HG02571 (cell line): ENCODE measurements around the gene ZNF536.

Experiments
- ATAC-seq: cut with Tn5 transposase; IDR thresholded peaks from one replicate; pipeline ENCODE4 v1.9.1; 2021; ENCODE audit warnings: mild to moderate bottlenecking, moderate library complexity; ENCODE audit not compliant: unreplicated experiment

The ZNF536 gene

DNA sequence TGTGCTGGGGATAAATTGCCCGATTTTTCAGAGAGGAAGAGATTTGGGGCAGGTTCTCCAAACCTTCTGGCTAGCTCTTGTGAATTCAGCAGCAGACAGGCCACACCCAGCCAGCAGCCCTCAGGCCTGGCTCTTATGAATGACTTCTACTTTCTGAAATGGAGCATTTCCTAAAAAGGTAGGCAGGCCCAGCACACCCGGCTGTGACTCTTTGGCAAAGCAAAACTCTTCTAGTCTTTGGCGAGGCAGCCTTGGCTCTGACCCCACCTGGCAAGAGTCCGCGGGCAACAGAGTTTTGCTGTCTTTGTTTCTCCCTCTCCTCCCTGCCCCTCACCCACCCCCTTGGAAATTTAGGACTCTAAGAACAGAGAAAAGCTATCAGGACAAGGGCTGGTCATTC, 221.2 kb downstream of the ZNF536 start:
- no peak for ATAC-seq

DNA sequence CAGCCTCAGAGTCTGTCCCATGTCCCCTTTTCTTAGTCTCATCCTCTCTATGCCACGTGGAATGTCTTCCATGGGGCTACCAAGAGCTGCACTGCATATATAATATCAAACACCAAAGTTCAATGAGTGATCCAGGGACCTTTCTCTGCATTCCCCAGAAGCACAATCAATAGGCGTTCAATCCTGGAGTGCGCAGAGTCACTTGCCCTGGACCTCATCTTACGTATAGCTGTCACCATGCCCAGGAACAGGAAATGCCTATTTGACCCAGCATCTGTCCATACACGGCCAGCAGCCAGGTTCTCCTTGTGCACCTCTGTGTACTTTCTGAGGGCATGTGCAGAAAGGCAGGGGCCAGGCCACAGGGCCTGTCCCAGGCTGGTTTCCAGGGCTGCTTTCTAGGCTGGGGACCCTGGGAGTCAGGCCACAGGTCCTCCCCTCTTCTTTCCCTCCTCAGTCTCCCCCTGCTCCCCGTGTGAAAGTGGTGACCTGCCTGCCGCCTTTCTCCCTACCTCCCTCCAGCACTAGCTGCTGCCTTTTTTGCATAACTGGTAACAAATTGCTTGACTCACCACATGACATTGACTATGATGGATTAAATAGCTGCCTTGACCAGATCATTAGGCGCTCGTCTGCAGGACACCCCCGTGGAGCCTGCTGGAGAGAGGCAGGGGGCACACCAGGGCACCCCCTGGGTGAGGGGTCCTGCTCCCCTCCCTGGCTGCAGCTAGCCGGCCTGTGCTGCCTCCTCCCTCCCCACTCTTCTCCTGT, 222.0 kb downstream of the ZNF536 start:
- ATAC-seq = no peak

DNA sequence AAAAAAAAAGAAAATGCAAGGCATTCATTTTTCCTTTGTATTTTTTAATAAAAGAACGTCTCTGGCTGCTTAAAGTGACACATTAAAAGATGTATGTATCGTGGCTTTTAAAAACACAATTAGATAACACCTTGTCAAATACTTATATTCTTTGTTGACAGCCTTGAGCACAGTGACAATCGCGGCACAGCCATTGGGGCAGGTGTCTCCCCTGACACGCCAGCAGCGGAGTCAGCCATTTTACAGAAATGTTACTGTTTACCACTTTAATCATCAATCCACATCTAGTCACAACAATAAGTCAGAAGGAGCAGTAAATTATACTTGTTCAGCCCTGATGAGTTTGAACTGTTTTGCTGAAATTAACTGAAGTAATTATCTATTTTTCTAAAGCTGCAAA, 224.1 kb downstream of the ZNF536 start:
- ATAC-seq = no peak

DNA sequence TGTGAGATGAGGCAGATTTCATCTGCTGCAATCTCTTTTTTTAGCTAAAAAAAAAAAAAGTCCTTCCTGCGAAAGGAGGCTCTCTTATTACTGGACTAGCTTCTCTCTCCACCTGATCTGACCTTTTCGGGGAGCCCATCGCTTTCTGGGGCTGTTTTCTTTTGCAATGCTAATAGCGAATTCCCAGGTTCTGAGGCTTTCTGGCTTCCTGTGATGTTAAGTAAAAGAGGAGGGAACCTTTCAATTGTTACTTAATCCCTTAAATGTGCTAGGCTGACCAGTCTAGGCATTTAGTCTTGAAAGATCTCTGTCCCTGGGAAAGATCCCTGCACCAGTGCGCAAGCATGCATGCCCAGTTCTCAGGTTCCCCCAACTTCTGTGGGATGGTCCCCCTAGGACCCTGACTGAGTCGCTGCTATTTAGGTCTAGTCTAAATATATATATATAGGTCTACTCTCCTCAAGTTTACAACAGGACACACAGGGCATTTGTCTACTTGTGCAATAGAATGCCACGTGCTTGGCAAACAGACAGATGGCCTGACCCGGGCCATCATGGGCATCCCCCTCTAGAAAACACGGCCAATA, 224.7 kb downstream of the ZNF536 start:
- no peak for ATAC-seq

DNA sequence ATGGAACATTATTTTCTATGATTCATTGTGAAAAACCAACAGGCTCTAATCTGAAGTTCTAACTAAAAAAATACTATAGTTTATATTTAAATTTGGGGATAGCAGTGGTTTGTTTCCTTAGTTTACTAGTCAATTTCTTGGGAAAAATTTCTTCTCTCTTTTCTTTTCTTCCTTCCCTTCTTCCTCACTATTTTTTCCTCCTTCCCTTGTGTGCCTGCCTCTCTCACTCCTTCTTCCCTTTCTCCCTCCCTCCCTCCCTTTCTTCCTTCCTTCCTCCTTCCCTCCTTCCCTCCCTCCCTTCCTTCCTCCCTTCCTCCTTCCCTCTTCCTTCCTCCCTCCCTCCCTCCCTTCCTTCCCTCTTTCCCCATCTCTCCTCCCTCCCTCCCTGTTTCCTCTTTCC, 226.5 kb downstream of the ZNF536 start:
- ATAC-seq = no peak

DNA sequence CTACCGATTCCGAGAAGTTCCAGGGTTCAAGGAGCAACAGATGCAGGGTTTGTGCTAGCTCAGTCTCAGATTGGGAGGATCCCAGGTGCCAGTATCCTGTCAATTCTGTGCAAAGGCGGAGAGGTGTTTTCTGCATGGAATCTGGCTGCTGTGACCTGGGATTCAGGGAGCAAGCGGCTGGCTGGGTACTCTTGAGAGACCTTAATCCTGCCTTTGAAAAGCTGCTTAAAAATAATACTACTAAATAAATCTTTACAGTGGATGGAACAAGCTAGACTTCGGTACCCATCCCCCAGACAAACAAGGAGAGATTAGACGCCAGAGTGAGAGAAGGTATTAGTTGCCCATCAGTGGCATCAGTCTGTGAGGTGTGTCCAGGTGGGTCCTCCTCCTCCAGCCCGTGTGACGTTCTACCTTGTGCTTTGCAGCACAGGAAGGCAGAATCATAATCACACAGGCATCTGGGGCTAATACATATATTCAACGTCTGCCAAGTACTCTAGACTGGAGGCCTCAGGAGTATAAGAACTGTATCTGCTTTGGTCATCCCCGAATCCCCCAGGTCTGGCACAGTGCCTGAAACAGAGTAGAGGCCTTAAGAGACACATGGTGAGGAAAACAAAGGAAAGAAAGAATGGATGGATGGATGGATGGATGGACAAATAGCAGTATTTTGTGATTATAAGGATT, 230.6 kb downstream of the ZNF536 start:
- ATAC-seq = no peak

DNA sequence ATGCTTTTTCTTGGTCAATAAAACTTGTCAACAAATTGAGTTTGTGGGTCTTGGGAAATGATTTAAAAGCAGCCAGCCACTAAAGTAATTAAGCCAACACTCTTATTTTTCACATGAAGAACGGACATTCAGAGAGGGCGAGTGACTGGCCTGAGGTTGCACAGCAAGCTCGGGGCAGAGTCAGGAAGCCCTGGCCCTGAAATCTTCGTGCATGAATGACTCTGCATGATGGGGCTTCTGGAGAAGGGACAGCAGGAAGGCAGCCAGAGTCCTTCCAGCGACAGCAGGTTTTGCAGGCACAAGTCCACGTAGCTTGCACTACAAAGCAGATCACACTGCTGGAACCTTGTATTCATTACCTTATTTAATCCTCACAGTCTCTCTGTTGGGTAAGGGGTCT, 232.5 kb downstream of the ZNF536 start:
- ATAC-seq = no peak

DNA sequence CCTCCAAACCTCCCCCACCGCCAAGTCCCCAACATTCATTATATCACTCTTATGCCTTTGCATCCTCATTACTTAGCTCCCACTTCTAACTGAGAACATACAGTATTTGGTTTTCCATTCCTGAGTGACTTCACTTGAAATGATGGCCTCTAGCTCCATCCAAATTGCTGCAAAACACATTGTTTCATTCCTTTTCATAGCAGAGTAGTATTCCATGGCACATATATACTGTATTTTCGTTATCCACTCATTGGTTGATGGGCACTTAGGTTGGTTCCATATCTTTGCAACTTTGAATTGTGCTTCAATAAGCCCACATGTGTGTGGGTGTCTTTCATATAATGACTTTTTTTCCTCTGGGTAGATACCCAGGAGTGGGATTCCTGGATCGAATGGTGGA, 233.1 kb downstream of the ZNF536 start:
- ATAC-seq = no peak

DNA sequence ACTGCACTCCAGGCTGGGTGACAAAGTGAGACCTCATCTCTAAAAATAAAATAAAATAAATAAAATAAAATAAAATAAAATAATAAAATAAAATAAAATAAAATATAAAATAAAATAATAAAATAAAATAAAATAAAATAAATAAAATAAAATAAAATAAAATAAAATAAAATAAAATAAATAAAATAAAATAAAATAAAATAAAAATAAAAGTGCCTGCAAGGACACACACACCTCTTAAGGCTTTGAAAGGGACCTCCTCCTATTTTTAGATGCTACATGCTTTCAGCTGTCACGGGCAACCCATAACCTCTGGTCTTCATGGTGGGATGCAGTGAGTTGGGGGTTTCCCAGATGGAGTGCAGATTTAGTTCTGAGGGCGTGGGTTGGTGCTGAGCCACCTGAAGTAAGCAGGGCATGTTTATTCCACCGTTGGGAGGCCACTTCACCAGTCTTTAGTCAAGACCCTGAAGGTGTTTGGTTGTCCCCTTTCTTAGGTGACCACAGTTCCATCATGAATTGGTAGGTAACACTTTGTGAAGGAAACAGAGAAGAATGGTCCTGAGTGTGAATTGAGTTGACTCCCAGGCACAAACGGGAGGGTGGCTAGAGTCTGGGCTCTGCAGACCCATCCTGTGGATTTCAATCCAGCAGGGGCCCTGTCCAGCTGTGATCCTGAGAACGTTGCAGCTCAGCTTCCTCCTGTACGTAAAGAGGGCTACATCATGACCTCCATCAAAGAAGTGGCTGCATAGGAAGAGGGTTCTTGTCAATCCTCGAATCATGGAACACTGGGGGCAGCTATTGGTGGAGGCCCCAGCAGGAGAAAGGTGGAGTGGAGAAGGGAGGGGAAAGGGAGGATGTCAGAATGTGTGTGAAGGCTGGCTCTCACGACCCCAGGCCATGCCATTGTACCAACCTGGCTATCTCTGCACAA, 234.2 kb downstream of the ZNF536 start:
- ATAC-seq = no peak
